ENCODE measurements around the gene NR4A3. TPM values are rescaled to one million over a fixed set of nuclear protein-coding genes. Genes with fewer than 3 reads are reported as not detected.
A peak's percentile ranks its signal among the peaks of the same experiment; 100 is the strongest.

NR4A3 gene
- total and polyA plus RNA-seq, 9 of the 15 experiments (the other 6 are each of a cell fraction or from before 2014, with no cell fraction given), result 0.04 to 0.07 TPM; not detected in 7

GRCh38 chr9:99821396-99822108 is at the start of gene NR4A3 (continued):
- no peak for TF ChIP-seq PREB (CRISPR knock-in tag; IDR thresholded peaks at IDR 0.05)
- TF ChIP-seq ZBTB34 (CRISPR knock-in tag; IDR thresholded peaks at IDR 0.05), result no peak
- TF ChIP-seq ARID3B (CRISPR knock-in tag; IDR thresholded peaks at IDR 0.05; ENCODE audit: borderline replicate concordance), result no peak
- TF ChIP-seq ELF4 (CRISPR knock-in tag; IDR thresholded peaks at IDR 0.05), result 0 out of 2 replicates have a peak, but pooled peaks have one; percentile 20
- no peak for TF ChIP-seq NUFIP1 (IDR thresholded peaks at IDR 0.05; ENCODE audit: partially characterized antibody)
- TF ChIP-seq POLR2G (IDR thresholded peaks at IDR 0.05; ENCODE audit: low read depth, low read length), result peak; percentile 73
- no peak for TF ChIP-seq BACH1 (tag; IDR thresholded peaks at IDR 0.05)
- TF ChIP-seq ZNF511 (CRISPR knock-in tag; IDR thresholded peaks at IDR 0.05), result no peak
- peak; percentile 22; the same call in 1 of the 2 replicates for TF ChIP-seq THAP12 (CRISPR knock-in tag; IDR thresholded peaks at IDR 0.05)
- TF ChIP-seq GMEB1 (CRISPR knock-in tag; IDR thresholded peaks at IDR 0.05), result peak; percentile 70
- TF ChIP-seq ZNF175 (CRISPR knock-in tag; IDR thresholded peaks at IDR 0.05; ENCODE audit: low read depth), result no peak
- TF ChIP-seq BMI1 (IDR thresholded peaks at IDR 0.05; ENCODE audit: low read length), result no peak
- no peak for TF ChIP-seq HDAC3 (IDR thresholded peaks at IDR 0.05; ENCODE audit: borderline replicate concordance, partially characterized antibody)
